Measurements from ENCODE around the gene LMF1. TPM values are rescaled to one million over a fixed set of nuclear protein-coding genes. Genes with fewer than 3 reads are reported as not detected.

Gene LMF1
- total RNA-seq, 3 donors from 2014 or later (not counting 1 experiment from before 2014, with no cell fraction given) = 28.2 to 42.2 (median 41.2) TPM

GRCh38 chr16:986925-987582 is 16.3 kb upstream of the LMF1 start:
- DNase-seq (no peak), ATAC-seq (no peak)
- WGBS (ENCODE audit: insufficient coverage) = 92% methylated on average over 44 of the region's 44 CpGs
- no peak for TF ChIP-seq CTCF (IDR thresholded peaks at IDR 0.05)
- H3K4me1 ChIP-seq (ENCODE audit: control insufficient read depth, insufficient read depth, low read length) = no peaks in the 10 kb centered on the region
- no peaks in the 10 kb centered on the region for H3K36me3 Mint-ChIP-seq
- intact Hi-C loops (cut with micrococcal nuclease) = no loop called here
- no peaks in the 10 kb centered on the region for H3K9me3 ChIP-seq (ENCODE audit: control insufficient read depth, insufficient read depth, low read length)
- no peaks in the 10 kb centered on the region for H3K4me1 Mint-ChIP-seq
- H3K4me3 Mint-ChIP-seq = no peak overlapping the region
- H3K9me3 Mint-ChIP-seq = no peaks in the 10 kb centered on the region
- peaks cover 0 to 7% of the 10 kb centered on the region in 2 donors for H3K27me3 Mint-ChIP-seq (ENCODE audit: low read depth in 2 of 2)
- H3K4me3 ChIP-seq (ENCODE audit: low read length) = no peak overlapping the region
- no peaks in the 10 kb centered on the region for H3K36me3 ChIP-seq (ENCODE audit: control insufficient read depth, insufficient read depth, low read length)
- no peak overlapping the region for H3K27ac Mint-ChIP-seq
- peaks cover 3% of the 10 kb centered on the region for H3K27me3 ChIP-seq (ENCODE audit: control insufficient read depth, insufficient read depth, low read length)
- no peak overlapping the region for H3K27ac ChIP-seq (ENCODE audit: low read length)

GRCh38 chr16:986411-986810 is 15.6 kb upstream of the LMF1 start:
- Mint-ChIP-seq H3K36me3 (no peaks in the 10 kb centered on the region), H3K4me1 (no peaks in the 10 kb centered on the region), H3K27ac (no peak overlapping the region), H3K27me3 (ENCODE audit: low read depth in 2 of 2) (peaks cover 0 to 7% of the 10 kb centered on the region in 2 donors), H3K9me3 (no peaks in the 10 kb centered on the region), H3K4me3 (no peak overlapping the region)
- intact Hi-C loops (cut with micrococcal nuclease) = no loop called here
- H3K4me3 ChIP-seq (ENCODE audit: low read length) = no peak overlapping the region
- no peak overlapping the region for H3K27ac ChIP-seq (ENCODE audit: low read length)
- no peaks in the 10 kb centered on the region for H3K9me3 ChIP-seq (ENCODE audit: control insufficient read depth, insufficient read depth, low read length)
- TF ChIP-seq CTCF (IDR thresholded peaks at IDR 0.05) = no peak
- H3K4me1 ChIP-seq (ENCODE audit: control insufficient read depth, insufficient read depth, low read length) = no peaks in the 10 kb centered on the region
- H3K27me3 ChIP-seq (ENCODE audit: control insufficient read depth, insufficient read depth, low read length) = peaks cover 3% of the 10 kb centered on the region
- H3K36me3 ChIP-seq (ENCODE audit: control insufficient read depth, insufficient read depth, low read length) = no peaks in the 10 kb centered on the region
- DNase-seq (no peak), ATAC-seq (no peak)
- 79% methylated on average over 8 of the region's 8 CpGs for WGBS (ENCODE audit: insufficient coverage)

GRCh38 chr16:985646-986400 is 15.0 kb upstream of the LMF1 start:
- H3K27ac Mint-ChIP-seq = no peak overlapping the region
- no peak for ATAC-seq

More at GRCh38 chr16:985646-986400, 15.0 kb upstream of the LMF1 start:
- peaks cover 4% of the 10 kb centered on the region for H3K4me1 ChIP-seq (ENCODE audit: control insufficient read depth, insufficient read depth, low read length)
- Mint-ChIP-seq H3K4me1 (peaks cover 5% of the 10 kb centered on the region in 2 donors), H3K9me3 (no peaks in the 10 kb centered on the region), H3K36me3 (no peaks in the 10 kb centered on the region), H3K27me3 (ENCODE audit: low read depth in 2 of 2) (peaks cover 3 to 7% of the 10 kb centered on the region in 2 donors), H3K4me3 (no peak overlapping the region)
- H3K4me3 ChIP-seq (ENCODE audit: low read length) = no peak overlapping the region
- DNase-seq = no peak
- peaks cover 3% of the 10 kb centered on the region for H3K27me3 ChIP-seq (ENCODE audit: control insufficient read depth, insufficient read depth, low read length)
- H3K9me3 ChIP-seq (ENCODE audit: control insufficient read depth, insufficient read depth, low read length) = no peaks in the 10 kb centered on the region
- intact Hi-C loops (cut with micrococcal nuclease) = no loop called here
- H3K27ac ChIP-seq (ENCODE audit: low read length) = no peak overlapping the region
- WGBS (ENCODE audit: insufficient coverage) = 93% methylated on average over 32 of the region's 32 CpGs
- no peak for TF ChIP-seq CTCF (IDR thresholded peaks at IDR 0.05)
- H3K36me3 ChIP-seq (ENCODE audit: control insufficient read depth, insufficient read depth, low read length) = no peaks in the 10 kb centered on the region

Data from natural killer cell (primary cell).